ENCODE measurements around the gene FGD4.

GRCh38 chr12:32551058-32551457 is 151.7 kb downstream of the FGD4 start:
- TF ChIP-seq CTCF (conservative IDR thresholded peaks at IDR 0.05; ENCODE audit: low read length) (no peak), EZH2phosphoT487 (IDR thresholded peaks at IDR 0.05; ENCODE audit: borderline replicate concordance) (no peak)
